A673 (cell line): Measurements from ENCODE around the gene MUC12.

Experiments used
- EZH2 ChIP-seq: fragments of 200-600 bp; sonication (generic); IDR thresholded peaks from 2 replicates; pipeline ENCODE4 v1.6.1; 2017; ENCODE audit warnings: borderline replicate concordance, low read depth, mild to moderate bottlenecking, mixed read lengths, antibody characterized with exemption, low read length; ENCODE audit not compliant: poor library complexity, severe bottlenecking
- TF ChIP-seq, protein P1 (sequence below): fragments of 300-800, 200-600 bp; sonication (generic); conservative IDR thresholded peaks from 2 replicates; pipeline ENCODE4 v1.5.1; 2017; ENCODE audit warnings: low read depth, mild to moderate bottlenecking, antibody characterized with exemption, low read length, moderate library complexity, mixed read lengths

DNA sequence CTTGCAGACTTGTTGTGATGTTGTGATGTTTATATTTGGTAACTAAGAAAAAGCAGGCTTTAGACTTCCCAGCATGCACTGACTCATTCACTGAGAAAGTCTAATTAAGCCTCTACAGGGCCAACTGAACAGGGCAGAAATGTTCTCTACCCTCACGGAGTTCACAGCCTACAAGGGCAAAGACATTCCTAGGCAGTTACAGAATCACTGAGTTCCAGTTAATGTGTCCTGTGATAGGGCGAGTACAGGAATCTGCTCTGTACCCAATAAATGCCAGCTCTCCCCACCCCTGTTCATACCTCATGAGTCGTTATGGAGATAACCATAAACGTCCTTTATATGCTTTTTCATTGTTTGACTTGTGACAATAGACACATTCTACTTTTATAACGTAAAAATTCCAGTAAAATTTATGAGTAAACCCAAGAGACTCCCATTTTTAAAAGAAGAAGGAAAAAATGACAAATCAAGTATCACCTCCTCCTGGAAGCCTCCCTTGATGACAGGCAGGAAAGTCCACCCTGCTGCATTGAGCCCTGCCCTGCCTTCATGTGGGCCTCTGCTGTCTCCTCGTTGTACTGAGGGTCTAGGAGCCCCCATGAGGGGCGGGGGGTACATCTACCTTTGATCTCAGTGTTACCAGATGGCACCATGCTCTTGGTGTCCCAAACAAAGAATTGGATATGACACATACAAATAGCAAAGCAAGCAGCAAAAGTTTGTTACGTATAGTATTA, 14.3 kb downstream of the MUC12 start:
- TF ChIP-seq, protein P1, sequence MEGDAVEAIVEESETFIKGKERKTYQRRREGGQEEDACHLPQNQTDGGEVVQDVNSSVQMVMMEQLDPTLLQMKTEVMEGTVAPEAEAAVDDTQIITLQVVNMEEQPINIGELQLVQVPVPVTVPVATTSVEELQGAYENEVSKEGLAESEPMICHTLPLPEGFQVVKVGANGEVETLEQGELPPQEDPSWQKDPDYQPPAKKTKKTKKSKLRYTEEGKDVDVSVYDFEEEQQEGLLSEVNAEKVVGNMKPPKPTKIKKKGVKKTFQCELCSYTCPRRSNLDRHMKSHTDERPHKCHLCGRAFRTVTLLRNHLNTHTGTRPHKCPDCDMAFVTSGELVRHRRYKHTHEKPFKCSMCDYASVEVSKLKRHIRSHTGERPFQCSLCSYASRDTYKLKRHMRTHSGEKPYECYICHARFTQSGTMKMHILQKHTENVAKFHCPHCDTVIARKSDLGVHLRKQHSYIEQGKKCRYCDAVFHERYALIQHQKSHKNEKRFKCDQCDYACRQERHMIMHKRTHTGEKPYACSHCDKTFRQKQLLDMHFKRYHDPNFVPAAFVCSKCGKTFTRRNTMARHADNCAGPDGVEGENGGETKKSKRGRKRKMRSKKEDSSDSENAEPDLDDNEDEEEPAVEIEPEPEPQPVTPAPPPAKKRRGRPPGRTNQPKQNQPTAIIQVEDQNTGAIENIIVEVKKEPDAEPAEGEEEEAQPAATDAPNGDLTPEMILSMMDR = no peak
- TF ChIP-seq EZH2 = no peak
